Activated CD4-positive, alpha-beta T cell treated with anti-CD3 and anti-CD28 coated beads, Interleukin-2, amount 10 ng/mL, durations not matched to agents 24 days and 14 days (primary cell): Measurements from ENCODE around the gene AGPAT3. TPM values are rescaled to one million over a fixed set of nuclear protein-coding genes. Genes with fewer than 3 reads are reported as not detected.

ENCODE experiments used
- total RNA-seq: library from RNA; stranded (reverse); gene quantifications from 2 replicates; pipeline ENCODE4 v1.2.3, GENCODE V29; 2022

AGPAT3 gene
- total RNA-seq, 1 donor from 2014 or later, result 127 TPM

Other genes starting within 250 kb of the AGPAT3 start
- gene HSF2BP, start 205.7 kb upstream of the AGPAT3 start, total RNA-seq, result 1.3 TPM in 2 replicates
- 82.8 and 83.6 TPM in 2 replicates for gene RRP1B, start 205.7 kb upstream of the AGPAT3 start, total RNA-seq
- gene PDXK, start 146.1 kb upstream of the AGPAT3 start, total RNA-seq, result 138 and 152 TPM in 2 replicates
- gene CSTB, start 88.9 kb upstream of the AGPAT3 start, total RNA-seq, result 59.2 and 59.5 TPM in 2 replicates
- 94.4 and 99.4 TPM in 2 replicates for gene RRP1, start 75.6 kb upstream of the AGPAT3 start, total RNA-seq
- gene TRAPPC10, start 147.1 kb downstream of the AGPAT3 start, total RNA-seq, result 69.6 and 75.0 TPM in 2 replicates
- 10.0 and 16.5 TPM in 2 replicates for gene PWP2, start 242.2 kb downstream of the AGPAT3 start, total RNA-seq